ENCODE measurements around the gene DLGAP1. TPM values are rescaled to one million over a fixed set of nuclear protein-coding genes. Genes with fewer than 3 reads are reported as not detected.
A peak's percentile ranks its signal among the peaks of the same experiment; 100 is the strongest.

DLGAP1 gene
- total and polyA plus RNA-seq, 2 of the 13 experiments (the other 11 are each of a cell fraction or from before 2014, with no cell fraction given), result 0.01 TPM; not detected in 1

- TF ChIP-seq, protein P1, sequence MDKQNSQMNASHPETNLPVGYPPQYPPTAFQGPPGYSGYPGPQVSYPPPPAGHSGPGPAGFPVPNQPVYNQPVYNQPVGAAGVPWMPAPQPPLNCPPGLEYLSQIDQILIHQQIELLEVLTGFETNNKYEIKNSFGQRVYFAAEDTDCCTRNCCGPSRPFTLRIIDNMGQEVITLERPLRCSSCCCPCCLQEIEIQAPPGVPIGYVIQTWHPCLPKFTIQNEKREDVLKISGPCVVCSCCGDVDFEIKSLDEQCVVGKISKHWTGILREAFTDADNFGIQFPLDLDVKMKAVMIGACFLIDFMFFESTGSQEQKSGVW (CRISPR knock-in tag; IDR thresholded peaks at IDR 0.05; ENCODE audit: borderline replicate concordance), result no peak
- TF ChIP-seq MEIS2 (CRISPR knock-in tag; IDR thresholded peaks at IDR 0.05) (peak; percentile 96), E2F2 (CRISPR knock-in tag; IDR thresholded peaks at IDR 0.05; ENCODE audit: borderline replicate concordance) (no peak), SATB2 (CRISPR knock-in tag; IDR thresholded peaks at IDR 0.05) (peak; percentile 42; the same call in 1 of the 2 replicates)
- TF ChIP-seq, protein P2, sequence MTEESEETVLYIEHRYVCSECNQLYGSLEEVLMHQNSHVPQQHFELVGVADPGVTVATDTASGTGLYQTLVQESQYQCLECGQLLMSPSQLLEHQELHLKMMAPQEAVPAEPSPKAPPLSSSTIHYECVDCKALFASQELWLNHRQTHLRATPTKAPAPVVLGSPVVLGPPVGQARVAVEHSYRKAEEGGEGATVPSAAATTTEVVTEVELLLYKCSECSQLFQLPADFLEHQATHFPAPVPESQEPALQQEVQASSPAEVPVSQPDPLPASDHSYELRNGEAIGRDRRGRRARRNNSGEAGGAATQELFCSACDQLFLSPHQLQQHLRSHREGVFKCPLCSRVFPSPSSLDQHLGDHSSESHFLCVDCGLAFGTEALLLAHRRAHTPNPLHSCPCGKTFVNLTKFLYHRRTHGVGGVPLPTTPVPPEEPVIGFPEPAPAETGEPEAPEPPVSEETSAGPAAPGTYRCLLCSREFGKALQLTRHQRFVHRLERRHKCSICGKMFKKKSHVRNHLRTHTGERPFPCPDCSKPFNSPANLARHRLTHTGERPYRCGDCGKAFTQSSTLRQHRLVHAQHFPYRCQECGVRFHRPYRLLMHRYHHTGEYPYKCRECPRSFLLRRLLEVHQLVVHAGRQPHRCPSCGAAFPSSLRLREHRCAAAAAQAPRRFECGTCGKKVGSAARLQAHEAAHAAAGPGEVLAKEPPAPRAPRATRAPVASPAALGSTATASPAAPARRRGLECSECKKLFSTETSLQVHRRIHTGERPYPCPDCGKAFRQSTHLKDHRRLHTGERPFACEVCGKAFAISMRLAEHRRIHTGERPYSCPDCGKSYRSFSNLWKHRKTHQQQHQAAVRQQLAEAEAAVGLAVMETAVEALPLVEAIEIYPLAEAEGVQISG (CRISPR knock-in tag; IDR thresholded peaks at IDR 0.05), result peak; percentile 65
Measured at GRCh38 chr18:3623769-3624545, 831.1 kb downstream of the DLGAP1 start (continued).

Data from HepG2 (cell line).